ENCODE data around the gene B3GAT2.
"Not testable (repeated sequence)": the region's sequence is repeated elsewhere in the genome, so short reads cannot be mapped to it uniquely, and the experiment has no call there.

Gene B3GAT2

GRCh38 chr6:70956191-70956450 is 739 bp downstream of the B3GAT2 start:
- Histone ChIP-seq H3K27me3 (ENCODE audit: insufficient read depth, low read length) (peaks cover 77% of the 10 kb centered on the region), H3K4me3 (ENCODE audit: low read length) (peak overlapping the region; percentile 71)

GRCh38 chr6:70955441-70956190 is 1.2 kb downstream of the B3GAT2 start:
- Histone ChIP-seq H3K36me3 (ENCODE audit: insufficient read depth, low read depth, low read length) (no peaks in the 10 kb centered on the region), H3K27ac (ENCODE audit: low read length) (no peak overlapping the region), H3K9ac (ENCODE audit: low read depth, low read length) (0 out of 2 replicates have a peak overlapping the region, but pooled peaks have one; percentile 31), H3K27me3 (ENCODE audit: insufficient read depth, low read length) (peaks cover 77% of the 10 kb centered on the region), H3K4me3 (ENCODE audit: low read length) (peak overlapping the region; percentile 71; the same call in 1 of the 2 replicates), H3K9me3 (ENCODE audit: insufficient read depth, low read depth, low read length) (no peaks in the 10 kb centered on the region), H3K4me1 (ENCODE audit: insufficient read depth, low read length) (no peaks in the 10 kb centered on the region; the same call in 1 of the 2 replicates)

More at GRCh38 chr6:70956191-70956450, 739 bp downstream of the B3GAT2 start:
- Histone ChIP-seq H3K9ac (ENCODE audit: low read depth, low read length) (no peak overlapping the region), H3K36me3 (ENCODE audit: insufficient read depth, low read depth, low read length) (no peaks in the 10 kb centered on the region), H3K27ac (ENCODE audit: low read length) (no peak overlapping the region), H3K4me1 (ENCODE audit: insufficient read depth, low read length) (no peaks in the 10 kb centered on the region; the same call in 1 of the 2 replicates), H3K9me3 (ENCODE audit: insufficient read depth, low read depth, low read length) (no peaks in the 10 kb centered on the region)

- Histone ChIP-seq H3K27me3 (ENCODE audit: insufficient read depth, low read length) (peaks cover 74% of the 10 kb centered on the region), H3K36me3 (ENCODE audit: insufficient read depth, low read depth, low read length) (no peaks in the 10 kb centered on the region), H3K9me3 (ENCODE audit: insufficient read depth, low read depth, low read length) (no peaks in the 10 kb centered on the region), H3K27ac (ENCODE audit: low read length) (no peak overlapping the region), H3K9ac (ENCODE audit: low read depth, low read length) (no peak overlapping the region), H3K4me3 (ENCODE audit: low read length) (peak overlapping the region; percentile 71; the same call in 1 of the 2 replicates), H3K4me1 (ENCODE audit: insufficient read depth, low read length) (no peaks in the 10 kb centered on the region; the same call in 1 of the 2 replicates)
Measured at GRCh38 chr6:70954750-70955149, 2.1 kb downstream of the B3GAT2 start.

GRCh38 chr6:70954176-70954575 is 2.7 kb downstream of the B3GAT2 start:
- H3K36me3 ChIP-seq (ENCODE audit: insufficient read depth, low read depth, low read length) = no peaks in the 10 kb centered on the region
- H3K4me1 ChIP-seq (ENCODE audit: insufficient read depth, low read length) = no peaks in the 10 kb centered on the region; the same call in 1 of the 2 replicates
- H3K4me3 ChIP-seq (ENCODE audit: low read length) = no peak overlapping the region
- H3K27me3 ChIP-seq (ENCODE audit: insufficient read depth, low read length) = peaks cover 68% of the 10 kb centered on the region
- H3K9ac ChIP-seq (ENCODE audit: low read depth, low read length) = no peak overlapping the region
- H3K27ac ChIP-seq (ENCODE audit: low read length) = no peak overlapping the region
- no peaks in the 10 kb centered on the region for H3K9me3 ChIP-seq (ENCODE audit: insufficient read depth, low read depth, low read length)

GRCh38 chr6:70952608-70953165 is 4.2 kb downstream of the B3GAT2 start:
- no peaks in the 10 kb centered on the region; the same call in 1 of the 2 replicates for H3K4me1 ChIP-seq (ENCODE audit: insufficient read depth, low read length)
- no peaks in the 10 kb centered on the region for H3K36me3 ChIP-seq (ENCODE audit: insufficient read depth, low read depth, low read length)
- H3K27me3 ChIP-seq (ENCODE audit: insufficient read depth, low read length) = peaks cover 54% of the 10 kb centered on the region
- H3K9me3 ChIP-seq (ENCODE audit: insufficient read depth, low read depth, low read length) = no peaks in the 10 kb centered on the region
- H3K4me3 ChIP-seq (ENCODE audit: low read length) = no peak overlapping the region
- no peak overlapping the region for H3K27ac ChIP-seq (ENCODE audit: low read length)
- no peak overlapping the region; the same call in 1 of the 2 replicates for H3K9ac ChIP-seq (ENCODE audit: low read depth, low read length)

GRCh38 chr6:70944321-70944720 is 12.5 kb downstream of the B3GAT2 start:
- H3K4me3 ChIP-seq (ENCODE audit: low read length); H3K27me3 ChIP-seq (ENCODE audit: insufficient read depth, low read length); H3K9ac ChIP-seq (ENCODE audit: low read depth, low read length); H3K9me3 ChIP-seq (ENCODE audit: insufficient read depth, low read depth, low read length); H3K27ac ChIP-seq (ENCODE audit: low read length); H3K4me1 ChIP-seq (ENCODE audit: insufficient read depth, low read length); H3K36me3 ChIP-seq (ENCODE audit: insufficient read depth, low read depth, low read length): not testable (repeated sequence)

GRCh38 chr6:70933853-70934252 is 23.0 kb downstream of the B3GAT2 start:
- no peak overlapping the region for H3K27ac ChIP-seq (ENCODE audit: low read length)
- H3K4me3 ChIP-seq (ENCODE audit: low read length) = no peak overlapping the region
- H3K36me3 ChIP-seq (ENCODE audit: insufficient read depth, low read depth, low read length) = no peaks in the 10 kb centered on the region
- H3K9ac ChIP-seq (ENCODE audit: low read depth, low read length) = no peak overlapping the region
- H3K4me1 ChIP-seq (ENCODE audit: insufficient read depth, low read length) = no peaks in the 10 kb centered on the region
- H3K27me3 ChIP-seq (ENCODE audit: insufficient read depth, low read length) = no peaks in the 10 kb centered on the region
- no peaks in the 10 kb centered on the region for H3K9me3 ChIP-seq (ENCODE audit: insufficient read depth, low read depth, low read length)

GRCh38 chr6:70905742-70906141 is 51.1 kb downstream of the B3GAT2 start:
- H3K4me1 ChIP-seq (ENCODE audit: insufficient read depth, low read length) = no peaks in the 10 kb centered on the region
- H3K9ac ChIP-seq (ENCODE audit: low read depth, low read length) = no peak overlapping the region
- H3K27me3 ChIP-seq (ENCODE audit: insufficient read depth, low read length) = no peaks in the 10 kb centered on the region
- H3K4me3 ChIP-seq (ENCODE audit: low read length) = no peak overlapping the region
- no peak overlapping the region for H3K27ac ChIP-seq (ENCODE audit: low read length)
- H3K9me3 ChIP-seq (ENCODE audit: insufficient read depth, low read depth, low read length) = no peaks in the 10 kb centered on the region
- no peaks in the 10 kb centered on the region for H3K36me3 ChIP-seq (ENCODE audit: insufficient read depth, low read depth, low read length)

- no peak overlapping the region for H3K9ac ChIP-seq (ENCODE audit: low read depth, low read length)
- H3K9me3 ChIP-seq (ENCODE audit: insufficient read depth, low read depth, low read length) = no peaks in the 10 kb centered on the region
- H3K4me1 ChIP-seq (ENCODE audit: insufficient read depth, low read length) = no peaks in the 10 kb centered on the region
- no peaks in the 10 kb centered on the region for H3K27me3 ChIP-seq (ENCODE audit: insufficient read depth, low read length)
- H3K4me3 ChIP-seq (ENCODE audit: low read length) = no peak overlapping the region
- no peak overlapping the region for H3K27ac ChIP-seq (ENCODE audit: low read length)
- no peaks in the 10 kb centered on the region for H3K36me3 ChIP-seq (ENCODE audit: insufficient read depth, low read depth, low read length)
Measured at GRCh38 chr6:70903665-70904452, 53.0 kb downstream of the B3GAT2 start.

GRCh38 chr6:70901324-70901723 is 55.5 kb downstream of the B3GAT2 start:
- Histone ChIP-seq H3K36me3 (ENCODE audit: insufficient read depth, low read depth, low read length) (no peaks in the 10 kb centered on the region), H3K9ac (ENCODE audit: low read depth, low read length) (no peak overlapping the region), H3K27ac (ENCODE audit: low read length) (no peak overlapping the region), H3K4me1 (ENCODE audit: insufficient read depth, low read length) (no peaks in the 10 kb centered on the region), H3K9me3 (ENCODE audit: insufficient read depth, low read depth, low read length) (no peaks in the 10 kb centered on the region), H3K4me3 (ENCODE audit: low read length) (no peak overlapping the region), H3K27me3 (ENCODE audit: insufficient read depth, low read length) (no peaks in the 10 kb centered on the region)

GRCh38 chr6:70900047-70900446 is 56.8 kb downstream of the B3GAT2 start:
- Histone ChIP-seq H3K9me3 (ENCODE audit: insufficient read depth, low read depth, low read length) (no peaks in the 10 kb centered on the region), H3K27ac (ENCODE audit: low read length) (no peak overlapping the region), H3K36me3 (ENCODE audit: insufficient read depth, low read depth, low read length) (no peaks in the 10 kb centered on the region), H3K9ac (ENCODE audit: low read depth, low read length) (no peak overlapping the region), H3K4me1 (ENCODE audit: insufficient read depth, low read length) (no peaks in the 10 kb centered on the region), H3K27me3 (ENCODE audit: insufficient read depth, low read length) (no peaks in the 10 kb centered on the region), H3K4me3 (ENCODE audit: low read length) (no peak overlapping the region)

GRCh38 chr6:70894001-70894400 is 62.9 kb downstream of the B3GAT2 start:
- Histone ChIP-seq H3K9me3 (ENCODE audit: insufficient read depth, low read depth, low read length) (no peaks in the 10 kb centered on the region), H3K27ac (ENCODE audit: low read length) (no peak overlapping the region), H3K36me3 (ENCODE audit: insufficient read depth, low read depth, low read length) (no peaks in the 10 kb centered on the region), H3K27me3 (ENCODE audit: insufficient read depth, low read length) (no peaks in the 10 kb centered on the region), H3K4me1 (ENCODE audit: insufficient read depth, low read length) (no peaks in the 10 kb centered on the region), H3K9ac (ENCODE audit: low read depth, low read length) (no peak overlapping the region), H3K4me3 (ENCODE audit: low read length) (no peak overlapping the region)
